ENCODE results near the gene EGR1. TPM values are rescaled to one million over a fixed set of nuclear protein-coding genes. Genes with fewer than 3 reads are reported as not detected.
A peak's percentile ranks its signal among the peaks of the same experiment; 100 is the strongest.

EGR1 gene
- total RNA-seq, 4 donors from 2014 or later, result 12.0 to 37.3 (median 15.6) TPM

GRCh38 chr5:138466125-138466899 lies 1.0 kb downstream of the EGR1 start:
- H3K36me3 ChIP-seq, result no peaks in the 10 kb centered on the region
- H3K4me3 ChIP-seq, result peak overlapping the region; percentile 54 to 85
- 12 to 20% methylated on average over 11 to 13 of the region's 39 CpGs for WGBS, 2 donors (ENCODE audit: low coverage in 1 of 2)
- H3K9me3 ChIP-seq, result no peaks in the 10 kb centered on the region
- H3K4me1 ChIP-seq, result peaks cover 0 to 46% (median 16%) of the 10 kb centered on the region in 3 donors
- ATAC-seq, result no peak
- H3K27ac ChIP-seq, result peak overlapping the region in 3 of 4 donors; percentile 96 to 99 (median 98)
- no peaks in the 10 kb centered on the region for H3K27me3 ChIP-seq
- TF ChIP-seq POLR2AphosphoS5 (IDR thresholded peaks at IDR 0.05) (peak; percentile 40), EP300 (IDR thresholded peaks at IDR 0.05) (no peak), POLR2A (IDR thresholded peaks at IDR 0.05) (no peak)

GRCh38 chr5:138466900-138467710 lies 1.8 kb downstream of the EGR1 start:
- peak overlapping the region in 1 of 2 donors; percentile 85 for H3K4me3 ChIP-seq
- TF ChIP-seq POLR2A (IDR thresholded peaks at IDR 0.05) (peak in 1 of 2 donors; percentile 22), POLR2AphosphoS5 (IDR thresholded peaks at IDR 0.05) (peak; percentile 80), EP300 (IDR thresholded peaks at IDR 0.05) (no peak)
- H3K27ac ChIP-seq, result peak overlapping the region in 3 of 4 donors; percentile 16 to 99 (median 98)
- no peaks in the 10 kb centered on the region for H3K9me3 ChIP-seq
- WGBS, 2 donors (ENCODE audit: low coverage in 1 of 2), result 94 to 95% methylated on average over 18 of the region's 45 CpGs
- no peaks in the 10 kb centered on the region for H3K27me3 ChIP-seq
- no peaks in the 10 kb centered on the region for H3K36me3 ChIP-seq
- ATAC-seq, result no peak
- H3K4me1 ChIP-seq, result peaks cover 0 to 42% (median 16%) of the 10 kb centered on the region in 3 donors

GRCh38 chr5:138467711-138468132 lies 2.4 kb downstream of the EGR1 start:
- Histone ChIP-seq H3K36me3 (no peaks in the 10 kb centered on the region), H3K4me1 (peaks cover 0 to 42% (median 16%) of the 10 kb centered on the region in 3 donors), H3K27me3 (no peaks in the 10 kb centered on the region), H3K27ac (no peak overlapping the region), H3K4me3 (peak overlapping the region in 1 of 2 donors; percentile 85), H3K9me3 (no peaks in the 10 kb centered on the region)
- WGBS, 2 donors (ENCODE audit: low coverage in 1 of 2), result 85 to 92% methylated on average over 8 to 13 of the region's 14 CpGs
- ATAC-seq, result no peak
- TF ChIP-seq CTCF (IDR thresholded peaks at IDR 0.05), result no peak
- no peak for TF ChIP-seq POLR2A (IDR thresholded peaks at IDR 0.05)
- TF ChIP-seq EP300 (IDR thresholded peaks at IDR 0.05), result no peak
- no peak for TF ChIP-seq POLR2AphosphoS5 (IDR thresholded peaks at IDR 0.05)

- 72 to 80% methylated on average over 5 to 7 of the region's 7 CpGs for WGBS, 2 donors (ENCODE audit: low coverage in 1 of 2)
- no peak for ATAC-seq
- TF ChIP-seq POLR2A (IDR thresholded peaks at IDR 0.05) (no peak), POLR2AphosphoS5 (IDR thresholded peaks at IDR 0.05) (peak; percentile 60)
- H3K4me1 ChIP-seq, result peaks cover 0 to 37% (median 16%) of the 10 kb centered on the region in 3 donors
- H3K27ac ChIP-seq, result no peak overlapping the region
- no peaks in the 10 kb centered on the region for H3K9me3 ChIP-seq
- no peaks in the 10 kb centered on the region for H3K27me3 ChIP-seq
- H3K36me3 ChIP-seq, result no peaks in the 10 kb centered on the region
- peak overlapping the region in 1 of 2 donors; percentile 85 for H3K4me3 ChIP-seq
Observed at GRCh38 chr5:138468133-138468965, 3.1 kb downstream of the EGR1 start.

GRCh38 chr5:138468966-138469539 lies 3.8 kb downstream of the EGR1 start:
- H3K4me3 ChIP-seq, result no peak overlapping the region
- no peak for ATAC-seq
- peak overlapping the region in 1 of 4 donors; percentile 8 for H3K27ac ChIP-seq
- H3K27me3 ChIP-seq, result no peaks in the 10 kb centered on the region
- H3K4me1 ChIP-seq, result peaks cover 0 to 32% (median 16%) of the 10 kb centered on the region in 3 donors
- no peaks in the 10 kb centered on the region for H3K9me3 ChIP-seq
- TF ChIP-seq CTCF (IDR thresholded peaks at IDR 0.05) (no peak), EP300 (IDR thresholded peaks at IDR 0.05) (no peak), POLR2A (IDR thresholded peaks at IDR 0.05) (no peak)
- 79 to 86% methylated on average over 7 to 8 of the region's 8 CpGs for WGBS, 2 donors (ENCODE audit: low coverage in 1 of 2)
- H3K36me3 ChIP-seq, result no peaks in the 10 kb centered on the region
